H1 (cell line): ENCODE measurements around the gene SURF4. TPM values are rescaled to one million over a fixed set of nuclear protein-coding genes. Genes with fewer than 3 reads are reported as not detected.

Experiments
- CEBPB ChIP-seq: IDR thresholded peaks from 2 replicates; pipeline ENCODE4 v1.6.1; 2012; ENCODE audit warnings: low read depth, low read length
- EZH2 ChIP-seq: fragments of 200-600 bp; sonication (generic); IDR thresholded peaks from 2 replicates; pipeline ENCODE4 v1.7.1; 2012; ENCODE audit warnings: low read depth, mild to moderate bottlenecking, moderate library complexity, low read length, inconsistent platforms; ENCODE audit not compliant: severe bottlenecking
- MAX ChIP-seq: IDR thresholded peaks from 2 replicates; pipeline ENCODE4 v1.6.1; 2012; ENCODE audit warnings: inconsistent platforms
- POLR2A ChIP-seq, 2 experiments: IDR thresholded peaks; 1 replicate in 1 of 2; 2 replicates in 1 of 2; pipeline ENCODE4 v1.6.1; 2011; ENCODE audit warnings: low read depth in 2 of 2, low read length in 2 of 2, mild to moderate bottlenecking in 2 of 2; ENCODE audit errors: control extremely low read depth in 1 of 2
- POLR2AphosphoS5 ChIP-seq: IDR thresholded peaks from 2 replicates; pipeline ENCODE4 v1.6.1; 2011; ENCODE audit warnings: low read depth, low read length
- RNF2 ChIP-seq: fragments of 200-900, 300-1000 bp; sonication (generic); IDR thresholded peaks from 2 replicates; pipeline ENCODE4 v1.7.1; 2016; ENCODE audit warnings: borderline replicate concordance, low read depth, mild to moderate bottlenecking, antibody characterized with exemption, low read length; ENCODE audit not compliant: poor library complexity, severe bottlenecking; ENCODE audit errors: missing control alignments
- SAP30 ChIP-seq: fragments of 300-600 bp; sonication (generic); IDR thresholded peaks from 2 replicates; pipeline ENCODE4 v1.7.1; 2012; ENCODE audit warnings: low read length, moderate library complexity, mild to moderate bottlenecking, inconsistent platforms; ENCODE audit not compliant: insufficient read depth, insufficient replicate concordance
- SIRT6 ChIP-seq: IDR thresholded peaks from one replicate; pipeline ENCODE4 v1.7.1; 2012; ENCODE audit warnings: low read length, inconsistent platforms
- SP4 ChIP-seq: IDR thresholded peaks from 2 replicates; pipeline ENCODE4 v1.6.1; 2012; ENCODE audit warnings: low read length, inconsistent platforms
- TAF7 ChIP-seq: optimal IDR thresholded peaks from 2 replicates; pipeline ENCODE3; 2011; ENCODE audit warnings: low read depth, mild to moderate bottlenecking, inconsistent platforms, low read length, moderate library complexity, borderline replicate concordance
- USF2 ChIP-seq: IDR thresholded peaks from 2 replicates; pipeline ENCODE4 v1.6.1; 2011; ENCODE audit warnings: low read length, improper control_type of control experiment
- polyA plus RNA-seq, 7 experiments: library from polyadenylated mRNA; depleted of rRNA in 3 of 7; stranded (reverse) in 5 of 7; unstranded in 2 of 7; fragments of >200 nt in 5 of 7; fragments of 200-250 nt in 2 of 7; gene quantifications; 1 replicate in 5 of 7; 2 replicates in 1 of 7; 4 replicates in 1 of 7; pipeline versions ENCODE4 v1.2.1 to v1.2.3, GENCODE V29; 2011 to 2013; ENCODE audit warnings: missing spikeins in 2 of 7, mixed read lengths in 2 of 7
- total RNA-seq: library from RNA; stranded (reverse); fragmentation: NEBNext Ultra II Directional; extraction: Animal tissue kit (Norgen Biotek cat#: 25700); gene quantifications from 2 replicates; pipeline ENCODE4 v1.2.1, GENCODE V29; 2021

The SURF4 gene
- total and polyA plus RNA-seq, 2 of the 8 experiments (the other 6 are each of a cell fraction or from before 2014, with no cell fraction given), result 176 to 182 TPM

- TF ChIP-seq TAF7 (peak; percentile 67), SP4 (peak; percentile 62; the same call in 1 of the 2 replicates), MAX (peak; percentile 97), POLR2AphosphoS5 (peak; percentile 61; the same call in 1 of the 2 replicates), CEBPB (no peak), EZH2 (no peak), POLR2A (IDR thresholded peaks at IDR 0.05; ENCODE audit: control extremely low read depth in 1 of 2, low read depth in 2 of 2, low read length in 2 of 2) (peak in 1 of 2 experiments; percentile 82; a peak in 2 of 3 replicates), RNF2 (no peak), SAP30 (peak; percentile 63), SIRT6 (no peak), USF2 (peak; percentile 31; the same call in 1 of the 2 replicates)
Measured at GRCh38 chr9:133335924-133336811, 39.7 kb downstream of the SURF4 start, which contains the start of gene SURF6 (continued).
